GF-D8 (cell line): Measurements from ENCODE around the gene GRIK4.
"Not testable (repeated sequence)": the region's sequence is repeated elsewhere in the genome, so short reads cannot be mapped to it uniquely, and the experiment has no call there.

Experiments
- DNase-seq: peaks from one replicate; lab custom pipeline; 2025; lab: John Stamatoyannopoulos, UW

Gene GRIK4

DNA sequence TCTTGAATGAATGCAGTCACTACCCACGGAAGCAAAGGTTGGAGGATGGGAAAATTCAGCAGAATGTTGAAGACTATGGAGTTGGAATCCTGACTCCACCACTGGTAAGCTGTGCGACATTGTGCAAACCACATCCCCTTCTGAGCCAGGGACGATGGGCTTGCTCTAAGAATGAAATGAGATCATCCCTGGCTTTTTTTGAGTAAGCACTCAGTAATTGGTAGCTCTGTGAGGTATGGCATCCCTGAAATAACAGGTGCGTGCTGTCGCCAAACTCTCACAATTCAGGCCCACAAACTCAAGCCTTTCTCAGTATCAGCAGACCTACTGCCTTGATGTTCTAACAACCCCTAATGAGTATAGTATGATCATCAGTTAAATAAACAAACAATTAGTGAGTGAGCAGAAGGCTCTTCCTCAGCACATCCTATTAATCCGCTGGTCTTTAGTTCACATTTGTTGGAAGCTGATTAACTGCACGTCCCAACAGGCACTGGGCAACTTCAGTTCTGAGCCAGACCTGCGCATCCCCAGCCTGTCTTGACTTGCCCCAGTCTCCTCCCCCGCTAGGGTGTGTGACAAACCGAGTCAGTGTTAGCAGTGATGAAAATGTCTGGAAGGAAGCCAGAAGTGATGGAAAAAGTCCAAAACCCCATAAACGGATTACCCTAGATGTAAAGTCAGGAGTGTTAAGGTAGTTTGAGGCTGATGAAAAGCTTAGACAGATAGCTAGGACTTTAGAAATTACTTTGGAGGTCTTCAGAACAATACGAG, 235.5 kb downstream of the GRIK4 start:
- no peak for DNase-seq

GRCh38 chr11:120747850-120748814, 236.6 kb downstream of the GRIK4 start:
- DNase-seq: no peak

DNA sequence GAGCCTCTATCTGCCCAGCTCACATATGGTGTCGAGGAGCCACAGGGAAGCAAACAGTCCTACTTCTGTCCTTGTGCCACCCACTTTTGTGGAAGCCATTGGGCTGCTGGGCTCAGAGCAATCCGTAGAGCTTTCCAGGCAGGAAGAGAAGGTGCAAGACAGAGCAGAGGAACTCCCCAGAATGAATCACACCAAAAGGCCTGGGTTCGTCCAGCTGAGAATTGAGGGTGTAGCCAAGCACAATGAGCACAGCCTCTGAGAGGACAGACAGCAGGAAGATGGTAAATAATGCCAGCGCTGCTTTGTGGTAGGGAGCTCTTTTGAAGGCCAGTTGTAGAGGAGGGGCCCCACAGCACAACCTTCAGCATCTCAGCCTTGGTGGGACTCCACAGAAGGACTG, 237.8 kb downstream of the GRIK4 start:
- DNase-seq: no peak

DNA sequence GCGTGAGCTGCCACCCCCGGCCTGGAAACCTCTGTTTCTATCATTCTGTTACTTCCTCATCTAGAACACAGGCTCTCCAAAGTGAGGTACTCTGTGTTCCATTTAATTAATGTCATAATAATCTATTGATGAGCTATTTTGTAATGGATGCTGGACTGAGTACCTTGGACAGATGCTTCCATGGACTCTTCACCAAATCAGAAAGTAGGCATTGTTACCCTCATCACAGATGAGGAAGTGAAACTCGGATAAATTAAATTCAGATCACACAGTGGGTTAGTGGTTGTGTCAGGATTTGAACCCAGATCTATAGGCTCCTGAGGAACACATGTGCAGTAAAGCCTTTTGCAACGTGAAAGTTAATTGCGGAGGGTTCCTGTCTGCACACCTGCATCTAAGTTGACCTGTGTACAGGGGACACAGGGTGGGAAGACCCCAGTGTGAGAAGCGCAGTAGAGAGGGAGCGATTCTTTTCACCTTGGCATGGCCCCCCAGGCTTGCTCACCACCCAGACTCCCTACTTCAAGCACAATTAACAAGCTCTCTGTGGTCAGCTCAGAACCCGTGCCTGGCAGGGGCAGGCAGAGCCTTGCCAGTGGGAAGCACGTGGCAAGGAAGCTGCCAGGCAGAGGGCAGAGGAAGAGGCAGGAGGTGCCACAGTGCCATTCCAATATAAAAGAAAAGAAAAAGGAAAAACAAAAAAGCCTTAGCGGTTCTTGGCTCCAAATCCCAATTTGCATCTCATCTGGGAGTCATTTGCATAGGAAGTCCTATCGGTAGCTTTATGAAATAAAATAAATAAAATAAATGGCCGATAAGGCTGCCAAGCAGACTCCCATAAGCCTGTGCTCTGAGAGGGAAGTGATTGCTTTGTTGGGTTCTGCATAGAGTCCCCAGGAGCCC, 239.3 kb downstream of the GRIK4 start:
- no peak for DNase-seq

DNA sequence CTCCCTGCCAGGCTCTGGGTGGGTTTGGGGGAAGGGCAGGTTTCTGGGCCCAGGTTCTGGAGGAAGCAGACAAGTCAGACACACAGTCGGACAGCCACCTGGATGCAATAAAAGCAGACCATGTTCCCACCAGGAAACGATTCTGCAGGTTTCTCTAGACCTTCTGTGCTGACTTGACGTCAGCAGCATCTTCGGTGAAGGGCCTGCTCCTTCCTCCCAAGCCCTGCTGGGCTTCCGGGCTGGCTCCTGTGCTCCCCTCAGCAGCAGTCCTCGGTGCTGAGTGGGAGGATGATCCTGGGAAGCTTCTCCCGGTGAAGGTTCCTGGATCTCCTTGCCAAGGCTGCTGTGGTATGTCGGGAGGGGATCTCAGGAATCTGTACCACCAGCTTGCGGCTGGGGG, 240.0 kb downstream of the GRIK4 start:
- no peak for DNase-seq

DNA sequence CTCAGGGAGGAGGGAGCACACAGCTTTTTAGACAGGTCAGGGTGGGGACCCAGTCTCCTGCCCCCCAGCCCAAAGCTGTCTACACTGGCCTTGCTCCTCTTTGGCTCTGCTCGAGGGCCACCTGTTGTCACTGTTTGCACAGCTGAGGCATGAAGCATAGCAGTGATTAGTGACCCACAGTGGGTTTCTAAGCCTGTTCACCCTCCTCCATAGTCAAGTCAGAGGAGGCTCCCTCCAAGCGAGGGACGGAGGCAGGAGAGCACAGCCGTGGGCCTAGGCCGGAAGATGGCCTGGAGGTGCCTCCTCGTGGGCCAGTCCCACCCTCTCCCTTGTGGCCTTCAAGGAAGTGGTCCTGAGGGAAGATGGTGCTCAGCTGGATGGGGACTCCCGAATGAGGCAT, 241.1 kb downstream of the GRIK4 start:
- DNase-seq: no peak

DNA sequence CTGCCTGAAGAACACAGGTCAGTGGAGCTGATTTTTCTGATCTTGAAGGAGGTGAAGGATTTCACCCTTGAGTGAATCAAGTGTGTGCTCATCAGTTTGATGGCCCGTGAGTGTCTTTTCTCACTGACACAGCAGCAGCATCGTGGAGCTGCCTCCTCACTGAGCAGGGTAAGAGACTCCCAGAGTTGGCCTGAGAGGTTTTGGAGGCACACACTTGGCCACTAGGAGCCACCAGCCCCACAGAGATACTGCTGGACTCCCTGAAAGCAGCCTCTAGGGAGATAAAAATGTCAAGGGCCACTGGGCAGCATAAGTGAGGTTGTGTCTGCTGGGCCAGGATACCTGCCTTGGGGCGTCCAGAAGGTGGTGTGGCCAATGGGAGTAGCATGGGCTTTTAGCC, 245.4 kb downstream of the GRIK4 start:
- no peak for DNase-seq

DNA sequence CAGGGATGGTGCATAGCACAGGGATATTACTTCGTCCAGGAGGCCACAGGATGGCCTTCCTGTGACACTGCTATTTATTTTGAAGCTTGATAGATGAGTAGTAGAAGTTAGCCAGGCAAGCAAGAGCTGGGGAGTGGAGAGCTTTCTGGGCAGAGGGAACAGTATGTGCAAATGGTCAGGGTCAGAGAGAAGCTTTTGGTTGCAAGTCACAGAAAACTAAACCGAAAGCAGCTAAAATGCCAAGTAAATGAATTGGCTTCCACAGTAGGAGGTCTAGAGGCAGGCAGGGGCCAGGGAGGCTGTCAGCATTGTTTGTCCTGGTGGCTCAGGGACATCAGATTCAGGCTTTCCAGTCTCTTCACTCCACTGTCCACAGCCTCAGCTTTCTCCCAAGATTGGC, 247.5 kb downstream of the GRIK4 start:
- DNase-seq: no peak

- DNase-seq: not testable (repeated sequence)
Measured at GRCh38 chr11:120765710-120766109, 254.2 kb downstream of the GRIK4 start.

- no peak for DNase-seq
Measured at GRCh38 chr11:120766318-120766717, 254.8 kb downstream of the GRIK4 start.

GRCh38 chr11:120768949-120769348, 257.4 kb downstream of the GRIK4 start:
- no peak for DNase-seq

DNA sequence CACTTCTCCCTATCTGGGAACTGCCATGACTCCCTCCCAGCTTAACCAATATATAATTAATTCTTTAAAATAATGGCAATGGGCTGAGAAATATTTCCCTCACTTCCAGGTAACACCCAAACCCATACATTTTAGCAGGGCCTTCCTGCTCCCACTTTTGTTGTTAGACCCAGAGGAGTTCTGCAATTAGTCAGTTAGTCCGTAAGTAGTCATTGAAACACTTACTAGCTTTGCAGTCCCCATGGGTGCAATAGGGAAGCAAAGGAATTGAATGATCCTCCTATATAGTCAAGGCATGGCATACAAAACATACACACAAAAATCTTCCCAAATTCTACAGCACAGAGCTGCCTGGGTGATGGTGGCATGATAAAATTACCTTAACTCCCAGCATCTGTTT, 258.4 kb downstream of the GRIK4 start:
- DNase-seq: no peak

- DNase-seq: no peak
Measured at GRCh38 chr11:120771551-120772060, 260.1 kb downstream of the GRIK4 start.

DNA sequence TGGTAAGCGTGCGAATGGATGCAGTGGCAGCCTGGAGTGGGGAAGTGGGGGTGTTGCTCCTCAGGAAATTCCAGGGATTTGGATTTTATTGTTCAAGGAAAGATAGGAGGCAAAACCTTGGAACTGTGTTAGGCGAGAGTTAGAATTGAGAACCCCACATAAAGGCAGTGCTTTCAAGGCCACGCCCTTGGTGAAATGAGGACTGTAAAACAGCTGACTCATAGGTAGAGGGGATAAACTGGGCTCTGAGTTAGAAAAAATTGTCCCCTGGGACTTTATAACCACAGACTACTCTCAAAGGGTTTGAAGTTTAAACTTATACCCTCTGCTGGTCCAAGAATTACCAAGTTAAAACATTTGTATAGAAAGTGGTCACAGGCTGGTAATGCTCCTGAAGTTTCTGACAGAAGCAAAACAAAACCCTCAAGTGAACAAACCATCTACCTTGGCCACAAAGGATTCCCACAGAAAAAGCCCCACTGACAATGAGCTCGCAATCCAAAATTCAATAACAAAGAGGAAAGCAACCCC, 262.0 kb downstream of the GRIK4 start:
- no peak for DNase-seq

DNA sequence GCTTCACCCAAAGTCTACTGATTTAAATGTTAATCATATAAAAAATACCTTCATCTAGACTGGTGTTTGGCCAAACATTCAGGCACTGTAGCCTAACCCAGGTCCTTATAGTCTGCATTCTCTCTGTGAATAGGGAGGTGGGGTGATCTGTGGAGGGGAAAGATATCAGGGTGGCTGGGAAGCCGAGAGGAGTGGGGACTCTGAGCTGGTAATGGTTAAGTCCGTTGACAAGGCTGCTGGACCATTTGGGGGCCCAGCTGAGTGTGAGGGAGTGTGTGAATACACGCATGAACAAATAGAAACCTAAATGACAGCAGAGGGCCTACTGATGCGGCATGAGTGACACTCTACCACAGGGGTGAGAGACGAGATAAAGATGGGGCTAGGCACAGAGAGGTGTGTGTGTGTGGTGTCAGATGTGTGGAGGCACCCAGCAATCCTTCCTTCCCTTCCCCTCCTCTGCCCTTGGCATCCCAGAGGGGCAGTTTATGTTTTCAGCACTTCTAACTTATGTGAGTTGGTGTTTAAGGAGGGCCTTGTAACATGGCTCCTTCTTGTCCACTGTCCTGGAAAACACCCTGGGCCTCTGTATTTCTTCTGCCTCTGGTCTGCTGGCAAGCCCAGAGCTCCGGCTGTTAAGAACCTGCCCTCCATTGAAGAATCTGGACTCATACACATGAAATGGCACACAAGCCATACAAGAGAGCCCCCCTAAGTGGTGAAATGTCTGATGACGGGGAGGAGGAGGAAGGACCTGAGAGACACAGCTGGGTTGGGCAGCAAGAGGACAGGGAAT, 263.2 kb downstream of the GRIK4 start:
- DNase-seq: no peak

- no peak for DNase-seq
Measured at GRCh38 chr11:120775986-120776951, 264.7 kb downstream of the GRIK4 start.

DNA sequence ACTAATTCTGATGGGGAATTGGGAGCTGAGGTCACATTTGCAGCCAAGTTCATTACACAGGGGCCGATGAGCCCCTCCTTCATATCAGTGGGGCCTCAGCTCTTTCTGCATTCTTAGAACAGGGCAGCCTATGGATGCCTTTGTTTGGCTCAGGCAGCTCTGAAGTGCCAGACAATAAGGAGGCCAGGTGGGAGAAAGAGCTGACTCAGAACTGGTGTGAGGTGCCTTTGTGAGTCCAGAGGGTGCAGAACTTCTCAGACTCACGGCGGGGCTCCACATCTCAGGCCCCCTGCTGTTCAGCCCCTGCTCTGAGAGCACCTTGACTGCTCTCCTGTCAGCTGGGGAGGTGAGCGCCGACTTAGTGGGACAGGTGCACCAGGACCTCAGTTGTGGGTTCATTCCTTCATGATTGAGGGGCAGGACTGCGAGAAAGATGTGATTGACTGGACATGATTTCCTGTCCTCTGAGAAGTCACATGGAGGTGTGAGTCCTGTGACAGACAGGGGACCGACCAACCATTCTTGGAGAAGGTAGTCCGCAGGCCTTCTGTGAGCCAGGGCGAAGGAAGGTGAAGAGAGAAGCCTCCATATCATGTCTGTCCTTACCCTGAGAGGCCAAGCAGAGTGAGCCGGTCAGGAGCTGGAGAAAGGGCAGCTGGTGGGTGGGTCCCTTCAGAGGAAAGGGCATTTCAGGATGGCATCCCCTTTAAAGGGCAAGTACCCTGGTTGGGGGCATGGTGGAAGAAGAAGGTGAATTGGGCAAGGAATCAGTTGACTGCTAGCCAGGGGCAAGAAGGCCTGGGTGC, 267.3 kb downstream of the GRIK4 start:
- DNase-seq: no peak

DNA sequence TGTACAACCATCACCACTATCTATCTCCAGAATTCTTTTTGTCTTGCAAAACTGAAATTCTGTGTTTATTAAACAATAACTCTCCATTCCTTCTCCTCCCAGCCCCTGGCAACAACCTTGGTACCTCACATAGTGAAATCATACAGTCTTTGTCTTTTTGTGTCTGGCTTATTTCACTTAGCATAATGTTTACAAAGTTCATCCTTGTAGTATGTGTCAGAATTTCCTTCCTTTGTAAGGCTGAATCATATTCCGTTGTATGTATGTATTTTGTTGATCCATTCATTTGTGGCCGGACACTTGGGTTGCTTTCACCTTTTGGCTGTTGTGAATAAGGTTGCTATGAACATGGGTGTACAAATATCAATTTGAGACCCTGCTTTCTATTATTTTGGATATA, 268.7 kb downstream of the GRIK4 start:
- no peak for DNase-seq
